HL-60 (cell line): ENCODE data around the gene TFPT.
A peak's percentile ranks its signal among the peaks of the same experiment; 100 is the strongest.
"Not testable (repeated sequence)": the region's sequence is repeated elsewhere in the genome, so short reads cannot be mapped to it uniquely, and the experiment has no call there.

ENCODE experiments used
- DNase-seq, 2 experiments: peaks; one replicate each; pipeline ENCODE4 v3.0.0-alpha.2; 2010 to 2020; ENCODE audit warnings: low read depth in 1 of 2, low spot score in 1 of 2
- H3K27ac ChIP-seq: fragments of 250-450 bp; sonication (Bioruptor Pico); replicated peaks from 2 replicates; pipeline ENCODE4 v1.5.1; 2020; ENCODE audit warnings: mild to moderate bottlenecking, moderate library complexity
- H3K27me3 ChIP-seq: fragments of 250-450 bp; sonication (Bioruptor Pico); 2 replicates; pipeline ENCODE4 v1.5.1; 2021; ENCODE audit warnings: mild to moderate bottlenecking, moderate library complexity; ENCODE audit not compliant: insufficient read depth, poor library complexity, severe bottlenecking
- H3K4me3 ChIP-seq: replicated peaks from 2 replicates; pipeline ENCODE4 v1.5.1; 2011; ENCODE audit warnings: mild to moderate bottlenecking, control low read depth, low read length; ENCODE audit not compliant: insufficient read depth
- GABPA ChIP-seq: IDR thresholded peaks from 2 replicates; pipeline ENCODE4 v1.6.1; 2012; ENCODE audit warnings: low read depth
- POLR2AphosphoS5 ChIP-seq: IDR thresholded peaks from 2 replicates; pipeline ENCODE4 v1.6.1; 2012; ENCODE audit warnings: low read depth
- SPI1 ChIP-seq: IDR thresholded peaks from 2 replicates; pipeline ENCODE4 v1.6.1; 2012; ENCODE audit warnings: low read depth, mild to moderate bottlenecking, borderline replicate concordance
- TF ChIP-seq, protein P1 (sequence below): IDR thresholded peaks from 2 replicates; pipeline ENCODE4 v1.6.1; 2012; ENCODE audit warnings: low read depth; ENCODE audit not compliant: insufficient replicate concordance
- TF ChIP-seq, protein P2 (sequence below): IDR thresholded peaks from one replicate; pipeline ENCODE4 v1.5.1; 2011; ENCODE audit warnings: low read length, control low read depth, inconsistent platforms; ENCODE audit not compliant: insufficient read depth

Gene TFPT

DNA sequence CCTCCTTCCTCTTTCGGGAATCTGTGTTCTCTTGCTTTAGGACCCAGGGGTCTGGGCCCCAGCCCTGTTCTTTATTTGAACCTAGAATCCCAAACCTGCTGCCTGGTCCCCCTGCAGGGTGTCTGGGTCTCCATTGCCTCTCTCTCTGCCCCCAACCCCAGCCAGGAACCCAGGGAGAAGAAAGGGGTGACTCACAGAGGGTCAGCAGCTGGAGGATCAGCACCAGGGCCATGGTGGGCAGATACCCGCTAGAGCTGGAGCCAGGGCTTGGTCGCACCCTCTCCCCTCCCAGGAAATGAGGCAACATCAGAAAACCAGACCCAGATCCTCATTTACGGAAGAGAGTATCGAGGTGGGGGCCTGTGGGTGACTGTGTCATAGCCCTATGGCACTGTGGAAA lies 14.9 kb downstream of the TFPT start, which contains the start of gene OSCAR:
Gene OSCAR, minus strand, starts transcription at position 243 of the 400 bp plus-strand sequence. Its CDS starts 11 bp downstream, at position 232.
- Histone ChIP-seq H3K27ac (peak within 1 kb of the TSS; percentile 78), H3K27me3 (no peaks in the 10 kb centered on the region)
- TF ChIP-seq GABPA (no peak), SPI1 (peak; percentile 81; the same call in 1 of the 2 replicates), POLR2AphosphoS5 (peak; percentile 75; the same call in 1 of the 2 replicates)
- TF ChIP-seq, protein P1, sequence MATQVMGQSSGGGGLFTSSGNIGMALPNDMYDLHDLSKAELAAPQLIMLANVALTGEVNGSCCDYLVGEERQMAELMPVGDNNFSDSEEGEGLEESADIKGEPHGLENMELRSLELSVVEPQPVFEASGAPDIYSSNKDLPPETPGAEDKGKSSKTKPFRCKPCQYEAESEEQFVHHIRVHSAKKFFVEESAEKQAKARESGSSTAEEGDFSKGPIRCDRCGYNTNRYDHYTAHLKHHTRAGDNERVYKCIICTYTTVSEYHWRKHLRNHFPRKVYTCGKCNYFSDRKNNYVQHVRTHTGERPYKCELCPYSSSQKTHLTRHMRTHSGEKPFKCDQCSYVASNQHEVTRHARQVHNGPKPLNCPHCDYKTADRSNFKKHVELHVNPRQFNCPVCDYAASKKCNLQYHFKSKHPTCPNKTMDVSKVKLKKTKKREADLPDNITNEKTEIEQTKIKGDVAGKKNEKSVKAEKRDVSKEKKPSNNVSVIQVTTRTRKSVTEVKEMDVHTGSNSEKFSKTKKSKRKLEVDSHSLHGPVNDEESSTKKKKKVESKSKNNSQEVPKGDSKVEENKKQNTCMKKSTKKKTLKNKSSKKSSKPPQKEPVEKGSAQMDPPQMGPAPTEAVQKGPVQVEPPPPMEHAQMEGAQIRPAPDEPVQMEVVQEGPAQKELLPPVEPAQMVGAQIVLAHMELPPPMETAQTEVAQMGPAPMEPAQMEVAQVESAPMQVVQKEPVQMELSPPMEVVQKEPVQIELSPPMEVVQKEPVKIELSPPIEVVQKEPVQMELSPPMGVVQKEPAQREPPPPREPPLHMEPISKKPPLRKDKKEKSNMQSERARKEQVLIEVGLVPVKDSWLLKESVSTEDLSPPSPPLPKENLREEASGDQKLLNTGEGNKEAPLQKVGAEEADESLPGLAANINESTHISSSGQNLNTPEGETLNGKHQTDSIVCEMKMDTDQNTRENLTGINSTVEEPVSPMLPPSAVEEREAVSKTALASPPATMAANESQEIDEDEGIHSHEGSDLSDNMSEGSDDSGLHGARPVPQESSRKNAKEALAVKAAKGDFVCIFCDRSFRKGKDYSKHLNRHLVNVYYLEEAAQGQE: no peak
- TF ChIP-seq, protein P2, sequence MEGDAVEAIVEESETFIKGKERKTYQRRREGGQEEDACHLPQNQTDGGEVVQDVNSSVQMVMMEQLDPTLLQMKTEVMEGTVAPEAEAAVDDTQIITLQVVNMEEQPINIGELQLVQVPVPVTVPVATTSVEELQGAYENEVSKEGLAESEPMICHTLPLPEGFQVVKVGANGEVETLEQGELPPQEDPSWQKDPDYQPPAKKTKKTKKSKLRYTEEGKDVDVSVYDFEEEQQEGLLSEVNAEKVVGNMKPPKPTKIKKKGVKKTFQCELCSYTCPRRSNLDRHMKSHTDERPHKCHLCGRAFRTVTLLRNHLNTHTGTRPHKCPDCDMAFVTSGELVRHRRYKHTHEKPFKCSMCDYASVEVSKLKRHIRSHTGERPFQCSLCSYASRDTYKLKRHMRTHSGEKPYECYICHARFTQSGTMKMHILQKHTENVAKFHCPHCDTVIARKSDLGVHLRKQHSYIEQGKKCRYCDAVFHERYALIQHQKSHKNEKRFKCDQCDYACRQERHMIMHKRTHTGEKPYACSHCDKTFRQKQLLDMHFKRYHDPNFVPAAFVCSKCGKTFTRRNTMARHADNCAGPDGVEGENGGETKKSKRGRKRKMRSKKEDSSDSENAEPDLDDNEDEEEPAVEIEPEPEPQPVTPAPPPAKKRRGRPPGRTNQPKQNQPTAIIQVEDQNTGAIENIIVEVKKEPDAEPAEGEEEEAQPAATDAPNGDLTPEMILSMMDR: no peak

DNA sequence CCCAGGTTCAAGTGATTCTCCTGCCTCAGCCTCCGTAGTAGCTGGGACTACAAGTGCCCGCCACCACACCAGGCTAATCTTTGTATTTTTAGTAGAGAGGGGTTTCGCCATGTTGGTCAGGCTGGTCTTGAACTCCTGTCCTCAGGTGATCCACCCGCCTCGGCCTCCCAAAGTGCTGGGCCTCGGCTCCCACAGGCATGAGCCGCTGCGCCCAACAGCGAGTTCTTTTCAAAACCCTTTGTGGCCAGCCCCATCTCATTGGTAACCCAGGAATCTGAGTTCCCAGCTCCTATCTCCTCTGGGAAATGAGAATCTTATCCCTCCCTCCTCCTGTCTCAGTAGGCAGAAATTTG lies 15.6 kb downstream of the TFPT start:
- DNase-seq, H3K27me3 ChIP-seq: not testable (repeated sequence)
- peak overlapping the region; percentile 49 for H3K4me3 ChIP-seq
- peak overlapping the region; percentile 78 for H3K27ac ChIP-seq

More for the DNA sequence above, 14.9 kb downstream of the TFPT start, which contains the start of gene OSCAR:
- peak in 1 of 2 experiments; percentile 90 for DNase-seq
- peak within 1 kb of the TSS; percentile 49 for H3K4me3 ChIP-seq

DNA sequence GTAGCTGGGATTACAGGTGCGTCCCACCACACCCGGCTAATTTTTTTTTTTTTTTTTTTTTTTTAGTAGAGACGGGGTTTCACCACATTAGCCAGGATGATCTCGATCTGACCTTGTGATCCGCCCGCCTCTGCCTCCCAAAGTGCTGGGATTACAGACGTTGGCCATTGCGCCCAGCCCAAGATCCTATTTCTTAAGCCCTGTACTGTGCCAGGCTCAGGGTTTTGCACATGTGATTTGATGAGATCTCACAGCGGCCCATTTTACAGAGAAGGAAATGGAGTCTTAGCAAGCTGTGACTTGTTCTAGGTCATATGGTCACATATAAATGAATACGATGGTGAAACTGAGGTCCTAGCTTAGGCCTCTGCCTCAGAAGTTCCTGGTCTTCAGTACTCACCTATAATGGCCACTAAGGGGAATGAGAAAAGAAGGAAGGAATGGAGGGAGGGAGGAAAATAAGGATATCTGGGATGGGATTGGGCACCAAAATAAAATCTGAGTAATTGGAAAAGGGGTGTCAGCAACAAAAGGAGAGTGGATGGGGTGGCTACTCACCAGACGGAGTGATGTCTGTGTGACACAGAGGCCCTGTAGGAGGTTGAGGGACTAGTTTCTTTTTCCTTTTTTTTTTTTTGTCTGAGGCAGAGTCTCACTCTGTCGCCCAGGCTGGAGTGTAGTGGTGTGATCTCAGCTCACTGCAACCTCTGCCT lies 16.1 kb downstream of the TFPT start:
- no peak for DNase-seq
- TF ChIP-seq GABPA (no peak), POLR2AphosphoS5 (no peak), SPI1 (no peak)
- TF ChIP-seq, protein P1: no peak
- TF ChIP-seq, protein P2: no peak
- no peaks in the 10 kb centered on the region for H3K27me3 ChIP-seq
- H3K4me3 ChIP-seq: no peak overlapping the region
- H3K27ac ChIP-seq: peak overlapping the region; percentile 78; the same call in 1 of the 2 replicates

DNA sequence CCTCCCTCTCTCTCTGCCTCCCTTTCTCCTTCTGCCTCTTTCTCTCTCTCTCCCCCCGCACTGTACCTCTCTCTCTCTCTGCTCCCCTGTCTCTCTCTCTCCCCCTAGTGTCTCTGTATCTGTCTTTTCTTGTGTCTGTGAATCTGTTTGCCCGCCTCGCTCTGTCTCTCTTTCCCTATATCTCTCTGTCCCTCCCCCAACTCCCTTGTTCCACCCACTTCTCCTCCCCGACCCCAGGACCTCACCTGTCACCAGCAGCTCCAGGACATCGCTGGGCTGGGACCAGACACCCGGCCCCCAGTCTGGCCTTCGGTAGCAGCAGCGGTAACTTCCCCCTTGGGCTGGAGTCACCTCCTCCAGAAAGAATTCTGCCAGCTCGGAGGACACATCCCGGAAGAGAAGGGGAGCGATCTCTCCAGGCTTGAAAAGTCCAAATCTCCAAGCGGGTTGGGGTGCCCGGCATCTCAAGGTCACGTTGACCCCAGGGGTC lies 18.8 kb downstream of the TFPT start:
- peak overlapping the region; percentile 54 for H3K27ac ChIP-seq
- peak; percentile 46 to 71 for DNase-seq
- H3K4me3 ChIP-seq: peak overlapping the region; percentile 40
- TF ChIP-seq, protein P2: no peak
- TF ChIP-seq GABPA: no peak
- TF ChIP-seq POLR2AphosphoS5: no peak
- TF ChIP-seq SPI1: no peak
- TF ChIP-seq, protein P1: no peak
- H3K27me3 ChIP-seq: no peaks in the 10 kb centered on the region

DNA sequence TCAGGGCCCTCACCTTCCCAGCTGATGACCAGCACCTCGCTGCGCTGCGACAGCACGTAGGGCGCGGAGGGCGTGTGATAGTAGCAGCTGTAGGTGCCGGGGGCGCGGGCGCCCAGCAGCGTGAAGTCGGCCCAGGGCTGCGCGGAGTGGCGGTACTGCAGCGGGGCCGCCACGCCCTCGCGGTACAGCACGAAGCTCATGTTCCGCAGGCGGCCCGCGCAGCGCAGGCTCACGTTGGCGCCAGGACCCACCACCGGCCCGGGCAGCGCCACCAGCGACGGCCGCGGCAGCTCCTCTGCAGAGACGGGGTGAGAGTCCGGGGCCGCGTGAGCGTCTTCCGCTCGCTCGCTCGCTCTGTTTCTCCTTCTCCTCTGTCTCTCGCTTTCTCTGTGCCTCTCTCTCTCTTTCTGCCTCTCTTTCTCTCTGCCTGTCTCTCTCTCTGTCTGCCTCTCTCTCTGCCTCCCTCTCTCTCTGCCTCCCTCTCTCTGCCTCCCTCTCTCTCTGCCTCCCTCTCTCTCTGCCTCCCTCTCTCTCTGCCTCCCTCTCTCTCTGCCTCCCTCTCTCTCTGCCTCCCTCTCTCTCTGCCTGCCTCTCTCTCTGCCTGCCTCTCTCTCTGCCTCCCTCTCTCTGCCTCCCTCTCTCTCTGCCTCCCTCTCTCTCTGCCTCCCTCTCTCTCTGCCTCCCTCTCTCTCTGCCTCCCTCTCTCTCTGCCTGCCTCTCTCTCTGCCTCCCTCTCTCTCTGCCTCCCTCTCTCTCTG lies 19.4 kb downstream of the TFPT start:
- not testable (repeated sequence) for H3K27ac ChIP-seq, H3K27me3 ChIP-seq, DNase-seq
- peak overlapping the region; percentile 40; the same call in 1 of the 2 replicates for H3K4me3 ChIP-seq
